B cell (primary cell): ENCODE measurements around the gene DAB1. TPM values are rescaled to one million over a fixed set of nuclear protein-coding genes. Genes with fewer than 3 reads are reported as not detected.

Experiments used
- ATAC-seq: fragments of 200-7000 bp; cut with Tn5 transposase; one replicate; pipeline ENCODE4 v1.10.0; 2021; ENCODE audit warnings: low read depth, mild to moderate bottlenecking, moderate number of reproducible peaks, moderate library complexity
- CTCF ChIA-PET: fragments of 350-600 bp; sonication (Branson Sonifier 250); formaldehyde crosslinking; loops from one replicate; lab custom pipeline; 2021; ENCODE audit warnings: antibody characterized with exemption, inconsistent platforms; lab: Charles Lee
- POLR2A ChIA-PET: fragments of 350-600 bp; sonication (Branson Sonifier 250); formaldehyde crosslinking; loops from one replicate; lab custom pipeline; 2021; ENCODE audit warnings: antibody characterized with exemption; lab: Charles Lee
- DNase-seq: peaks from one replicate; pipeline ENCODE4 v3.0.0; 2013
- H2AFZ ChIP-seq: 2 replicates; pipeline ENCODE4 v1.6.1; 2012; ENCODE audit warnings: mild to moderate bottlenecking, low read depth, low read length; ENCODE audit not compliant: insufficient read depth, poor library complexity, severe bottlenecking
- H3K27ac ChIP-seq, 2 donors: 1 replicate in 1 of 2; 2 replicates in 1 of 2; pipeline ENCODE4 v1.5.1; 2012 to 2013; ENCODE audit warnings: low read length in 2 of 2, mild to moderate bottlenecking in 2 of 2, moderate library complexity in 1 of 2
- H3K27me3 ChIP-seq, 4 experiments: fragments of 200-600 bp in 1 of 4; sonication (generic) in 1 of 4; replicated peaks in 1 of 4; 1 replicate in 2 of 4; 2 replicates in 2 of 4; pipeline versions ENCODE4 v1.6.1 to v1.7.0; 2013 to 2016; ENCODE audit warnings: low read length in 3 of 4, mild to moderate bottlenecking in 2 of 4, mixed read lengths in 1 of 4, moderate library complexity in 1 of 4; ENCODE audit not compliant: insufficient read depth in 4 of 4, control insufficient read depth in 3 of 4; ENCODE audit errors: control extremely low read depth in 1 of 4
- H3K36me3 ChIP-seq, 2 experiments: replicated peaks in 1 of 2; 1 replicate in 1 of 2; 2 replicates in 1 of 2; pipeline versions ENCODE4 v1.6.1 to v1.7.1; 2013; ENCODE audit warnings: low read length in 1 of 2; ENCODE audit not compliant: insufficient read depth in 2 of 2, control insufficient read depth in 1 of 2; ENCODE audit errors: control extremely low read depth in 1 of 2, extremely low read depth in 1 of 2
- H3K4me1 ChIP-seq, 2 donors: fragments of 200-600 bp in 1 of 2; sonication (generic) in 1 of 2; 1 replicate in 1 of 2; 2 replicates in 1 of 2; pipeline versions ENCODE4 v1.5.1 to v1.6.1; 2013 to 2017; ENCODE audit warnings: low read length in 2 of 2; ENCODE audit not compliant: control insufficient read depth in 2 of 2, insufficient read depth in 2 of 2
- H3K4me2 ChIP-seq: replicated peaks from 2 replicates; pipeline ENCODE3; 2012; ENCODE audit warnings: mild to moderate bottlenecking, low read depth, low read length; ENCODE audit not compliant: poor library complexity, severe bottlenecking
- H3K4me3 ChIP-seq, 5 experiments: fragments of 200-600 bp in 1 of 5; sonication (generic) in 1 of 5; 1 replicate in 3 of 5; 2 replicates in 2 of 5; pipeline versions ENCODE4 v1.5.1 to v1.7.0; 2011 to 2016; ENCODE audit warnings: low read length in 4 of 5, mild to moderate bottlenecking in 4 of 5, low read depth in 2 of 5, control low read depth in 1 of 5, moderate library complexity in 1 of 5; ENCODE audit not compliant: insufficient read depth in 1 of 5; ENCODE audit errors: control extremely low read depth in 1 of 5, extremely low read depth in 1 of 5
- H3K79me2 ChIP-seq: fragments of 200-600 bp; sonication (generic); one replicate; pipeline ENCODE4 v1.6.0; 2016; ENCODE audit warnings: low read length; ENCODE audit not compliant: control insufficient read depth, insufficient read depth
- H3K9ac ChIP-seq: fragments of 200-600 bp; sonication (generic); 2 replicates; pipeline ENCODE4 v1.6.1; 2017; ENCODE audit warnings: mild to moderate bottlenecking, low read length, moderate library complexity
- H3K9me3 ChIP-seq, 3 donors: one replicate each; pipeline versions ENCODE4 v1.6.1 to v1.7.1; 2013; ENCODE audit warnings: low read length in 2 of 3; ENCODE audit not compliant: control insufficient read depth in 2 of 3, insufficient read depth in 1 of 3; ENCODE audit errors: control extremely low read depth in 1 of 3
- H4K20me1 ChIP-seq: 2 replicates; pipeline ENCODE4 v1.6.0; 2012; ENCODE audit warnings: mild to moderate bottlenecking, low read length; ENCODE audit not compliant: insufficient read depth, control insufficient read depth, poor library complexity, severe bottlenecking
- H3K27ac Mint-ChIP-seq: one replicate; pipeline ENCODE4 v1.8.0; 2021; ENCODE audit warnings: mixed read lengths
- H3K27me3 Mint-ChIP-seq: one replicate; pipeline ENCODE4 v1.8.0; 2021; ENCODE audit warnings: mixed read lengths
- H3K4me1 Mint-ChIP-seq: one replicate; pipeline ENCODE4 v1.8.0; 2021; ENCODE audit warnings: mixed read lengths
- H3K4me3 Mint-ChIP-seq: one replicate; pipeline ENCODE4 v1.8.0; 2021; ENCODE audit warnings: mixed read lengths
- H3K9me3 Mint-ChIP-seq: one replicate; pipeline ENCODE4 v1.8.0; 2022; ENCODE audit warnings: mixed read lengths; ENCODE audit not compliant: insufficient read depth
- EZH2 ChIP-seq: IDR thresholded peaks from 2 replicates; pipeline ENCODE4 v1.6.1; 2012; ENCODE audit warnings: borderline replicate concordance, low read depth, mild to moderate bottlenecking, moderate library complexity, low read length; ENCODE audit not compliant: insufficient read depth, poor library complexity, severe bottlenecking
- WGBS: methylation state at CpG from one replicate; pipeline ENCODE4 v1.1.5; 2013; ENCODE audit warnings: missing lambda C conversion rate; ENCODE audit not compliant: insufficient coverage; 5-methylcytosine and 5-hydroxymethylcytosine counted together
- intact Hi-C: fragments of 100-400 bp; cut with micrococcal nuclease; formaldehyde crosslinking; loops from one replicate; pipeline ENCODE4 v1.10.0; 2022
- polyA plus RNA-seq: library from polyadenylated mRNA; depleted of rRNA; stranded (reverse); fragments of >200 nt; gene quantifications from 2 replicates; pipeline ENCODE4 v1.2.3, GENCODE V29; 2012
- total RNA-seq, 2 donors: library from RNA; stranded (reverse); fragments of 120-200 nt in 1 of 2; gene quantifications; 1 replicate in 1 of 2; 2 replicates in 1 of 2; pipeline versions ENCODE4 v1.2.3 to v1.2.4, GENCODE V29; 2013 to 2022
- TF ChIP-seq, protein P1 (sequence below): fragments of 200-600 bp; IDR thresholded peaks from one replicate; pipeline ENCODE4 v1.8.0; 2022; ENCODE audit warnings: antibody characterized with exemption, mild to moderate bottlenecking

The DAB1 gene
- total and polyA plus RNA-seq, 2 donors (not counting 1 experiment from before 2014, with no cell fraction given) = not detected

DNA sequence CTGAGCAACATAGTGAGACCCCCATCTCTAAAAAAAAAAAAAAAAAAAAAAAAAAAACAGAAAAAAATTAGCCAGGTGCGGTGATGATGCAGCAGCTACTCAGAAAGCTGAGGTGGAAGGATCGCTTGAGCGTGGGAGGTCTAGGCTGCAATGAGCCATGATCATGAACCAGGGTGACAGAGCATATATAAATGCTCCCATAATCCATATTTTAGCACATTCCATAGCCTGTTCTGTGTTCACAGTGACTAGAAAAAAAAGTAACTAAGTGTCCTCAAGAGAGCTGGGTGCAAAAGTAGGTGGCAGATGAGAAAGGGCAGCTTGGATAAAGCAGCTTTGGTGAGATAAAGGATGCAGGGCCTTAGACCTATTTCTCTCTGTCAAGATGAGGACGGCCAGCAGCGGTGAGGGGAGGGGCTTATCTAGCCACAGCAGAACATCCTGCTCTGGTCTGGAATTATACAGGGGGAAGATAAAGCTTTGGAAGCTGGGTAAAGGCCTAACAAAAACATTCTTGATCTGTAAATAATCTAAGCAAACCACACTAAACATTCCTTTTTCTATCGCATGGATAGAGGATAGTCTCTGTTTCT is 205.3 kb downstream of the DAB1 start:
- H2AFZ ChIP-seq = no peak overlapping the region
- ChIA-PET CTCF (no interaction called here), POLR2A (no interaction called here)
- peaks cover 2% of the 10 kb centered on the region for H3K9me3 Mint-ChIP-seq
- DNase-seq (no peak), ATAC-seq (no peak)
- H3K9me3 ChIP-seq = peaks cover 0 to 1% (median 0%) of the 10 kb centered on the region in 3 donors
- no peaks in the 10 kb centered on the region for H3K79me2 ChIP-seq
- no peaks in the 10 kb centered on the region for H3K4me1 ChIP-seq
- no peaks in the 10 kb centered on the region for H4K20me1 ChIP-seq
- H3K36me3 ChIP-seq = no peaks in the 10 kb centered on the region
- no peaks in the 10 kb centered on the region for H3K27me3 ChIP-seq
- no peak overlapping the region for H3K4me2 ChIP-seq
- H3K27ac ChIP-seq = no peak overlapping the region
- H3K4me1 Mint-ChIP-seq = no peaks in the 10 kb centered on the region
- H3K4me3 ChIP-seq = no peak overlapping the region
- TF ChIP-seq EZH2 = no peak
- TF ChIP-seq, protein P1, sequence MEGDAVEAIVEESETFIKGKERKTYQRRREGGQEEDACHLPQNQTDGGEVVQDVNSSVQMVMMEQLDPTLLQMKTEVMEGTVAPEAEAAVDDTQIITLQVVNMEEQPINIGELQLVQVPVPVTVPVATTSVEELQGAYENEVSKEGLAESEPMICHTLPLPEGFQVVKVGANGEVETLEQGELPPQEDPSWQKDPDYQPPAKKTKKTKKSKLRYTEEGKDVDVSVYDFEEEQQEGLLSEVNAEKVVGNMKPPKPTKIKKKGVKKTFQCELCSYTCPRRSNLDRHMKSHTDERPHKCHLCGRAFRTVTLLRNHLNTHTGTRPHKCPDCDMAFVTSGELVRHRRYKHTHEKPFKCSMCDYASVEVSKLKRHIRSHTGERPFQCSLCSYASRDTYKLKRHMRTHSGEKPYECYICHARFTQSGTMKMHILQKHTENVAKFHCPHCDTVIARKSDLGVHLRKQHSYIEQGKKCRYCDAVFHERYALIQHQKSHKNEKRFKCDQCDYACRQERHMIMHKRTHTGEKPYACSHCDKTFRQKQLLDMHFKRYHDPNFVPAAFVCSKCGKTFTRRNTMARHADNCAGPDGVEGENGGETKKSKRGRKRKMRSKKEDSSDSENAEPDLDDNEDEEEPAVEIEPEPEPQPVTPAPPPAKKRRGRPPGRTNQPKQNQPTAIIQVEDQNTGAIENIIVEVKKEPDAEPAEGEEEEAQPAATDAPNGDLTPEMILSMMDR = no peak
- H3K27me3 Mint-ChIP-seq = no peaks in the 10 kb centered on the region
- no peak overlapping the region for H3K9ac ChIP-seq
- intact Hi-C loops = no loop called here
- no peak overlapping the region for H3K4me3 Mint-ChIP-seq
- H3K27ac Mint-ChIP-seq = no peak overlapping the region
- 89% methylated on average over 3 of the region's 6 CpGs for WGBS

DNA sequence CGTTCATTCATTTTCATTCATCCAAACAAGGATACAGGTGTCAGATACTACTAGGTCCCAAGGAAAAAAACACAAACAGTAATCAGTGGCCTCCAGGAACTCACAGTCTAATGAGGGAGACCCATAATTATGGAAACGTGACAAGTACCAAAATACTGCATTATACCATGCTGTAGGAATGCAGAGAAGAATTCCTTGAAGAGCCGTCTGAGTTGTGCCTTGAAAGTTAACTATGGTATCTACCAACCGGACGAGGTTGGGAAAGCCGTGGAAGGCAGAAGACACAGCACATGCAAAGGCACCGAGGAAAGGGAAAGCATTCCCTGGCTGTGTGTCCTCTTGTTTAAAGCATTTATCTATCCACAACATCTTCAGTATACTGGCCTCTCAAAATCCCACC is 206.0 kb downstream of the DAB1 start:
- no peaks in the 10 kb centered on the region for H3K9me3 ChIP-seq
- H3K4me2 ChIP-seq = no peak overlapping the region
- H3K36me3 ChIP-seq = no peaks in the 10 kb centered on the region
- no peaks in the 10 kb centered on the region for H3K27me3 Mint-ChIP-seq
- H3K4me3 ChIP-seq = no peak overlapping the region
- DNase-seq (no peak), ATAC-seq (no peak)
- no peaks in the 10 kb centered on the region for H4K20me1 ChIP-seq
- intact Hi-C loops = no loop called here
- TF ChIP-seq, protein P1 = no peak
- TF ChIP-seq EZH2 = no peak
- H3K4me1 ChIP-seq = no peaks in the 10 kb centered on the region
- no peak overlapping the region for H3K27ac Mint-ChIP-seq
- H3K27ac ChIP-seq = no peak overlapping the region
- H3K27me3 ChIP-seq = no peaks in the 10 kb centered on the region
- POLR2A ChIA-PET = no interaction called here
- H3K79me2 ChIP-seq = no peaks in the 10 kb centered on the region
- no peak overlapping the region for H2AFZ ChIP-seq
- no peak overlapping the region for H3K4me3 Mint-ChIP-seq
- WGBS = 97% methylated on average over 6 of the region's 7 CpGs
- H3K4me1 Mint-ChIP-seq = no peaks in the 10 kb centered on the region
- H3K9ac ChIP-seq = no peak overlapping the region
- H3K9me3 Mint-ChIP-seq = peaks cover 2% of the 10 kb centered on the region
- CTCF ChIA-PET = no interaction called here
